Calu3 (cell line): ENCODE measurements around the gene CGGBP1. TPM values are rescaled to one million over a fixed set of nuclear protein-coding genes. Genes with fewer than 3 reads are reported as not detected.

ENCODE experiments used
- BruUV-seq: library from RNA; stranded (reverse); fragments of 400-500 nt; replicated peaks from 2 replicates; lab custom pipeline; 2021; lab: Mats Ljungman, UMichigan
- CTCF ChIA-PET: fragments of 300-600 bp; sonication (Branson Sonifier 250); formaldehyde crosslinking; loops from one replicate; lab custom pipeline; 2022; ENCODE audit warnings: antibody characterized with exemption; lab: Charles Lee
- DNase-seq: peaks from one replicate; pipeline ENCODE4 v3.0.0; 2022
- H3K27ac Mint-ChIP-seq: one replicate; pipeline ENCODE4 v1.8.0; 2022; ENCODE audit warnings: mixed read lengths; ENCODE audit not compliant: unreplicated experiment
- H3K27me3 Mint-ChIP-seq: one replicate; pipeline ENCODE4 v1.8.0; 2022; ENCODE audit warnings: mixed read lengths; ENCODE audit not compliant: unreplicated experiment
- H3K36me3 Mint-ChIP-seq: one replicate; pipeline ENCODE4 v1.8.0; 2022; ENCODE audit warnings: mild to moderate bottlenecking, moderate library complexity, mixed read lengths; ENCODE audit not compliant: insufficient read depth, unreplicated experiment
- H3K4me1 Mint-ChIP-seq: one replicate; pipeline ENCODE4 v1.8.0; 2022; ENCODE audit warnings: mild to moderate bottlenecking, low read depth, mixed read lengths; ENCODE audit not compliant: unreplicated experiment
- H3K4me3 Mint-ChIP-seq: one replicate; pipeline ENCODE4 v1.8.0; 2022; ENCODE audit warnings: mild to moderate bottlenecking, low read depth, moderate library complexity, mixed read lengths; ENCODE audit not compliant: unreplicated experiment
- H3K9me3 Mint-ChIP-seq: one replicate; pipeline ENCODE4 v1.8.0; 2022; ENCODE audit warnings: low read depth, mixed read lengths; ENCODE audit not compliant: unreplicated experiment
- intact Hi-C: fragments of 100-400 bp; cut with micrococcal nuclease; formaldehyde crosslinking; loops from one replicate; pipeline ENCODE4 v1.10.0; 2022; ENCODE audit not compliant: unreplicated experiment
- total RNA-seq: library from RNA; stranded (reverse); gene quantifications from 2 replicates; pipeline ENCODE4 v1.2.3, GENCODE V29; 2022
- TF ChIP-seq, protein P1 (sequence below): fragments of 200-600 bp; IDR thresholded peaks from one replicate; pipeline ENCODE4 v1.8.0; 2022; ENCODE audit warnings: antibody characterized with exemption; ENCODE audit not compliant: unreplicated experiment

Gene CGGBP1
- total RNA-seq, 1 experiment from 2014 or later = 76.9 TPM

GRCh38 chr3:88010810-88011209 is 48.0 kb downstream of the CGGBP1 start:
- intact Hi-C loops = no loop called here
- no peak overlapping the region for H3K27ac Mint-ChIP-seq
- BruUV-seq = no TSS peak
- H3K36me3 Mint-ChIP-seq = no peaks in the 10 kb centered on the region
- no peaks in the 10 kb centered on the region for H3K9me3 Mint-ChIP-seq
- H3K27me3 Mint-ChIP-seq = no peaks in the 10 kb centered on the region
- no peaks in the 10 kb centered on the region for H3K4me1 Mint-ChIP-seq
- CTCF ChIA-PET = interaction anchor here (0.5 kb wide), 1 partner anchor 48 kb away, joined by 5 read pairs; the partner anchor contains the start of genes CGGBP1 and ZNF654
- DNase-seq = no peak
- H3K4me3 Mint-ChIP-seq = no peak overlapping the region
- TF ChIP-seq, protein P1, sequence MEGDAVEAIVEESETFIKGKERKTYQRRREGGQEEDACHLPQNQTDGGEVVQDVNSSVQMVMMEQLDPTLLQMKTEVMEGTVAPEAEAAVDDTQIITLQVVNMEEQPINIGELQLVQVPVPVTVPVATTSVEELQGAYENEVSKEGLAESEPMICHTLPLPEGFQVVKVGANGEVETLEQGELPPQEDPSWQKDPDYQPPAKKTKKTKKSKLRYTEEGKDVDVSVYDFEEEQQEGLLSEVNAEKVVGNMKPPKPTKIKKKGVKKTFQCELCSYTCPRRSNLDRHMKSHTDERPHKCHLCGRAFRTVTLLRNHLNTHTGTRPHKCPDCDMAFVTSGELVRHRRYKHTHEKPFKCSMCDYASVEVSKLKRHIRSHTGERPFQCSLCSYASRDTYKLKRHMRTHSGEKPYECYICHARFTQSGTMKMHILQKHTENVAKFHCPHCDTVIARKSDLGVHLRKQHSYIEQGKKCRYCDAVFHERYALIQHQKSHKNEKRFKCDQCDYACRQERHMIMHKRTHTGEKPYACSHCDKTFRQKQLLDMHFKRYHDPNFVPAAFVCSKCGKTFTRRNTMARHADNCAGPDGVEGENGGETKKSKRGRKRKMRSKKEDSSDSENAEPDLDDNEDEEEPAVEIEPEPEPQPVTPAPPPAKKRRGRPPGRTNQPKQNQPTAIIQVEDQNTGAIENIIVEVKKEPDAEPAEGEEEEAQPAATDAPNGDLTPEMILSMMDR = no peak

GRCh38 chr3:88009066-88009465 is 49.7 kb downstream of the CGGBP1 start:
- Mint-ChIP-seq H3K27ac (no peak overlapping the region), H3K9me3 (no peaks in the 10 kb centered on the region), H3K4me1 (no peaks in the 10 kb centered on the region), H3K36me3 (no peaks in the 10 kb centered on the region), H3K4me3 (no peak overlapping the region), H3K27me3 (no peaks in the 10 kb centered on the region)
- no peak for DNase-seq
- intact Hi-C loops = loop anchor here (10.0 kb wide), 1 partner anchor 924 kb away; no protein-coding TSS in a partner anchor
- CTCF ChIA-PET = interaction anchor here (0.6 kb wide), 1 partner anchor 20 kb away, joined by 3 read pairs; no protein-coding TSS in a partner anchor
- no TSS peak for BruUV-seq
- TF ChIP-seq, protein P1 = no peak

DNA sequence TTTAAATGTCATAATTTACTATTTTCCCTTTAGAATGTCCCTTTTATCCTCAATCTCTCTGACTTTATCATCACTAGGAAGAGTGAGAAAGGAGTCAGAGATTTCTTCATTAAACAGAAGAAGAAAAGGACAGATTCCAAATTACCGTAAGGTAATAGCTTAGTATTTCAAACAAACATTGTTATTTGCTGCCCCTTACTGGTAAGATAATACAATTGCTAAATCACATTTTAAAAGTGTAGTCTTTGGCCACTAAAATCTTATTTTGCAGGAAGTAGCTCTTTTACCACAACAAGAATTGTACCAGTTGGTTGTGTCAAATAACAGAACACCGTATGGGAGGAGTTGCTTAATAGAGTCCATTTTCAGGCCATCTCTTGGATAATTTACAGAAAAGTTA is 53.7 kb downstream of the CGGBP1 start:
- intact Hi-C loops = loop anchor here (1.0 to 10.0 kb wide), 3 partner anchors 108 to 920 kb away; no protein-coding TSS in a partner anchor
- Mint-ChIP-seq H3K27me3 (no peaks in the 10 kb centered on the region), H3K9me3 (no peaks in the 10 kb centered on the region), H3K4me1 (peaks cover 8% of the 10 kb centered on the region), H3K27ac (no peak overlapping the region), H3K4me3 (no peak overlapping the region), H3K36me3 (no peaks in the 10 kb centered on the region)
- CTCF ChIA-PET = interaction anchor here (0.7 to 1.4 kb wide), 9 partner anchors 9 to 744 kb away, joined by 3 to 12 read pairs (median 3); no protein-coding TSS in a partner anchor
- BruUV-seq = no TSS peak
- TF ChIP-seq, protein P1 = no peak
- DNase-seq = no peak

DNA sequence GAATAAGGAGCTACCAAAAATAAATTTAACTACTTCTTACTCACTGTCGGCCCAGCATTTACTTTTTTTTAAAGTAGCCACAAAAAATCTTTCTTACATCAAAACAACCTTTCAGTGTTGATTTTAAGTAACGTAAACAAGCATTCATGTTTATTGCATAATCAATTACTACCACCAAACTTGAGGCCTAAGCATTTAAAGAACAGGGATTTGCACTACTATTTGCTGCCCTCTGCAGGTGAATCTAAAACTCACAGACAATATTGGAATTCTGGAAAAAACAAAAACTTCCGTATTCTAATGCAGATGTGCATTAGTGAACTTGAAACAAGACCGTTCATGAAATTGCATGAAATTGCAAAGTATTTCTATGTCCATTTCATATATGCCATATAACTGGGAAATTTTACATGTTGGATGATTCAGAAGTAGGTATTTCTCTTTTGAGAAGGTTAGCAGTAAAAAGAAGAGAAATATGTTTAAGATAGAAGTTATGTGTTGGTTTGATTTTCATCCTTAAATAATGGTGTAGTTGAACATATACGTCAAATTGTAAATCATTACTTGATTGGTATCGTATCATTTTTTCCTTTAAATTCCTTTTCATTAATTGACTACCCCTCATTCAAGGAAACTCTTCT is 55.6 kb downstream of the CGGBP1 start:
- TF ChIP-seq, protein P1 = peak; percentile 62
- H3K27me3 Mint-ChIP-seq = no peaks in the 10 kb centered on the region
- CTCF ChIA-PET = interaction anchor here (0.6 kb wide), 1 partner anchor 977 kb away, joined by 3 read pairs; no protein-coding TSS in a partner anchor
- BruUV-seq = no TSS peak
- intact Hi-C loops = loop anchor here (1.0 to 10.0 kb wide), 8 partner anchors 103 to 1231 kb away; no protein-coding TSS in a partner anchor
- DNase-seq = peak; percentile 50
- no peak overlapping the region for H3K27ac Mint-ChIP-seq
- no peaks in the 10 kb centered on the region for H3K9me3 Mint-ChIP-seq
- no peaks in the 10 kb centered on the region for H3K36me3 Mint-ChIP-seq
- H3K4me1 Mint-ChIP-seq = peaks cover 10% of the 10 kb centered on the region
- H3K4me3 Mint-ChIP-seq = no peak overlapping the region
